Neural progenitor cell (in vitro differentiated cells): ENCODE data around the gene GYPC. TPM values are rescaled to one million over a fixed set of nuclear protein-coding genes. Genes with fewer than 3 reads are reported as not detected.

Source experiments
- DNase-seq: peaks from one replicate; pipeline ENCODE4 v3.0.0-alpha.2; 2016; ENCODE audit warnings: low spot score
- H2AFZ ChIP-seq: fragments of 200-600 bp; sonication (generic); replicated peaks from 2 replicates; pipeline ENCODE4 v1.6.1; 2016; ENCODE audit warnings: antibody characterized with exemption
- H3F3A ChIP-seq: fragments of 200-600 bp; sonication (generic); 2 replicates; pipeline ENCODE4 v1.6.1; 2016; ENCODE audit warnings: antibody characterized with exemption, low read depth
- H3K27ac ChIP-seq: fragments of 200-600 bp; sonication (generic); 2 replicates; pipeline ENCODE4 v1.5.1; 2016; ENCODE audit warnings: mild to moderate bottlenecking
- H3K27me3 ChIP-seq: fragments of 200-600 bp; sonication (generic); 2 replicates; pipeline ENCODE4 v1.6.1; 2016; ENCODE audit warnings: mild to moderate bottlenecking, moderate library complexity
- H3K36me3 ChIP-seq: fragments of 200-600 bp; sonication (generic); 2 replicates; pipeline ENCODE4 v1.5.1; 2016
- H3K4me1 ChIP-seq: fragments of 200-600 bp; sonication (generic); 2 replicates; pipeline ENCODE4 v1.6.1; 2016; ENCODE audit warnings: mixed run types
- H3K4me2 ChIP-seq: fragments of 200-600 bp; sonication (generic); 2 replicates; pipeline ENCODE4 v1.6.1; 2016
- H3K4me3 ChIP-seq: fragments of 200-600 bp; sonication (generic); 2 replicates; pipeline ENCODE4 v1.5.1; 2016
- H3K79me2 ChIP-seq: fragments of 200-600 bp; sonication (generic); 2 replicates; pipeline ENCODE4 v1.6.1; 2016; ENCODE audit warnings: low read depth
- H3K9ac ChIP-seq: fragments of 200-600 bp; sonication (generic); 2 replicates; pipeline ENCODE4 v1.6.1; 2016
- H3K9me3 ChIP-seq: fragments of 200-600 bp; sonication (generic); 2 replicates; pipeline ENCODE4 v1.5.1; 2016; ENCODE audit warnings: low read depth
- H4K20me1 ChIP-seq: fragments of 200-600 bp; sonication (generic); 2 replicates; pipeline ENCODE4 v1.6.1; 2016; ENCODE audit warnings: low read depth
- H3K27ac Mint-ChIP-seq: 3 replicates; pipeline ENCODE4 v1.8.0; 2021; ENCODE audit warnings: mixed read lengths
- H3K27me3 Mint-ChIP-seq: 2 replicates; pipeline ENCODE4 v1.8.0; 2022; ENCODE audit warnings: low read depth, mild to moderate bottlenecking, inconsistent platforms, moderate library complexity, mixed read lengths; ENCODE audit not compliant: insufficient read depth
- H3K36me3 Mint-ChIP-seq: 3 replicates; pipeline ENCODE4 v1.8.0; 2021; ENCODE audit warnings: mixed read lengths
- H3K4me1 Mint-ChIP-seq: 3 replicates; pipeline ENCODE4 v1.8.0; 2021; ENCODE audit warnings: mixed read lengths
- H3K4me3 Mint-ChIP-seq: 3 replicates; pipeline ENCODE4 v1.8.0; 2021; ENCODE audit warnings: mild to moderate bottlenecking, moderate library complexity, mixed read lengths
- H3K9me3 Mint-ChIP-seq: 3 replicates; pipeline ENCODE4 v1.8.0; 2020; ENCODE audit warnings: mixed read lengths
- CTCF ChIP-seq: fragments of 200-600 bp; sonication (generic); IDR thresholded peaks from 2 replicates; pipeline ENCODE4 v1.5.1; 2017; ENCODE audit warnings: antibody characterized with exemption, mild to moderate bottlenecking
- EZH2 ChIP-seq: fragments of 200-600 bp; sonication (generic); IDR thresholded peaks from 2 replicates; pipeline ENCODE4 v1.6.1; 2017; ENCODE audit warnings: antibody characterized with exemption, mild to moderate bottlenecking, moderate library complexity
- EZH2phosphoT487 ChIP-seq: fragments of 200-600 bp; sonication (generic); IDR thresholded peaks from 2 replicates; pipeline ENCODE4 v1.6.1; 2017; ENCODE audit warnings: antibody characterized with exemption
- total RNA-seq: library from RNA; depleted of rRNA; stranded (reverse); fragments of >200 nt; gene quantifications from 2 replicates; pipeline ENCODE4 v1.2.3, GENCODE V29; 2015; ENCODE audit warnings: low replicate concordance

Gene GYPC
- total RNA-seq, 1 donor from 2014 or later = 3.4 TPM

GRCh38 chr2:126649101-126649500, 6.9 kb upstream of the GYPC start:
- H3K9ac ChIP-seq = no peak overlapping the region
- Mint-ChIP-seq H3K27ac (no peak overlapping the region), H3K27me3 (peaks cover 2% of the 10 kb centered on the region), H3K9me3 (peaks cover 9% of the 10 kb centered on the region), H3K4me1 (peaks cover 6% of the 10 kb centered on the region), H3K36me3 (peaks cover 2% of the 10 kb centered on the region), H3K4me3 (no peak overlapping the region)
- H3F3A ChIP-seq = no peaks in the 10 kb centered on the region
- H3K4me3 ChIP-seq = no peak overlapping the region
- H2AFZ ChIP-seq = no peak overlapping the region
- no peaks in the 10 kb centered on the region for H4K20me1 ChIP-seq
- no peaks in the 10 kb centered on the region for H3K79me2 ChIP-seq
- no peaks in the 10 kb centered on the region for H3K27me3 ChIP-seq
- TF ChIP-seq EZH2 (no peak), EZH2phosphoT487 (no peak), CTCF (no peak)
- H3K4me2 ChIP-seq = no peak overlapping the region
- no peaks in the 10 kb centered on the region for H3K36me3 ChIP-seq
- H3K9me3 ChIP-seq = no peaks in the 10 kb centered on the region
- H3K27ac ChIP-seq = no peak overlapping the region
- H3K4me1 ChIP-seq = no peaks in the 10 kb centered on the region
- no peak for DNase-seq

- peaks cover 9% of the 10 kb centered on the region for H3K9me3 Mint-ChIP-seq
- H3K27ac Mint-ChIP-seq = no peak overlapping the region
- TF ChIP-seq EZH2phosphoT487 (no peak), EZH2 (no peak), CTCF (no peak)
- Histone ChIP-seq H3F3A (no peaks in the 10 kb centered on the region), H4K20me1 (no peaks in the 10 kb centered on the region), H3K4me3 (no peak overlapping the region), H3K27me3 (peaks cover 15% of the 10 kb centered on the region), H3K27ac (no peak overlapping the region), H3K36me3 (no peaks in the 10 kb centered on the region), H3K9me3 (no peaks in the 10 kb centered on the region), H3K4me1 (peaks cover 13% of the 10 kb centered on the region), H2AFZ (no peak overlapping the region), H3K4me2 (no peak overlapping the region), H3K9ac (no peak overlapping the region), H3K79me2 (no peaks in the 10 kb centered on the region)
- DNase-seq = no peak
- H3K4me3 Mint-ChIP-seq = no peak overlapping the region
- H3K4me1 Mint-ChIP-seq = peaks cover 16% of the 10 kb centered on the region
- peaks cover 2% of the 10 kb centered on the region for H3K27me3 Mint-ChIP-seq
- H3K36me3 Mint-ChIP-seq = peaks cover 2% of the 10 kb centered on the region
These were observed 5.0 kb upstream of the GYPC start for GRCh38 chr2:126650994-126651393.

DNA sequence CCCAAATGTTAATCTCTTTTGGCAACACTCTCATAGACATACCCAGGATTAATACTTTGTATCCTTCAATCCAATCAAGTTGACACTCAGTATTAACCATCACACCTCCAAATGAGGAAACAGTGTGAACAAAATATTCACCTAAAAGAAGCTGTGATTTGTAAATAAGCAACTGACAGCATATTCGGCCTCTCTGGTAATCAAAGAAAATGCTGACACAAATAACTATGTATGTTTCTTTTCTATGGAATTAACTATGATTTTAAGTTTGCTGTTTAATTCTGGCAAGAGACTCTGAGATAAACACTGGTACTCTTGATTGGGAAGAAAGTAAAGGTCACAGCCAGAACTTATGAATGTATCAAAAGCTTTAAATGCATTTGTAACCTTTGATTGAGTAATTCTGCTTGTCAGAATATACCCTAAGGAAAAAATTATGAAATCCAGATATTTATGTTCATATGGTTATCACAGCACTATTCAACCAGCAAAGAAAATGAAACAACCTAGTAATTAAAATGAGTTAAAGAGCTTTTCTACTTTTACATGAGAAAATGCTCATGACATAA, 3.6 kb upstream of the GYPC start:
- TF ChIP-seq EZH2phosphoT487 = no peak
- TF ChIP-seq EZH2 = no peak
- no peak for TF ChIP-seq CTCF
- Histone ChIP-seq H3K9ac (no peak overlapping the region), H3K4me3 (no peak overlapping the region), H3K27ac (no peak overlapping the region), H3K79me2 (no peaks in the 10 kb centered on the region), H3K4me1 (peaks cover 25% of the 10 kb centered on the region), H3K4me2 (no peak overlapping the region), H2AFZ (no peak overlapping the region), H3K36me3 (no peaks in the 10 kb centered on the region), H3K27me3 (peaks cover 19% of the 10 kb centered on the region), H3K9me3 (no peaks in the 10 kb centered on the region), H4K20me1 (no peaks in the 10 kb centered on the region), H3F3A (peaks cover 13% of the 10 kb centered on the region)
- H3K27ac Mint-ChIP-seq = no peak overlapping the region
- peaks cover 9% of the 10 kb centered on the region for H3K9me3 Mint-ChIP-seq
- no peak overlapping the region for H3K4me3 Mint-ChIP-seq
- H3K27me3 Mint-ChIP-seq = peaks cover 4% of the 10 kb centered on the region
- peaks cover 2% of the 10 kb centered on the region for H3K36me3 Mint-ChIP-seq
- peaks cover 23% of the 10 kb centered on the region for H3K4me1 Mint-ChIP-seq
- DNase-seq = no peak
